Muscle of back (tissue), 13 donors: ENCODE data around the gene TMEM143. TPM values are rescaled to one million over a fixed set of nuclear protein-coding genes. Genes with fewer than 3 reads are reported as not detected.
A peak's percentile ranks its signal among the peaks of the same experiment; 100 is the strongest.

Experiments used
- DNase-seq, 3 donors: peaks; one replicate each; pipeline versions ENCODE4 v3.0.0 to v3.0.0-alpha.2; 2013
- long read RNA-seq, 9 donors: transcript quantifications; one replicate each; lab custom pipeline, GENCODE V29; 2026
- polyA plus RNA-seq, 10 donors: library from polyadenylated mRNA; unstranded; fragments of 120-200 nt; gene quantifications; one replicate each; pipeline ENCODE4 v1.2.1, GENCODE V29; 2013; ENCODE audit not compliant: insufficient read length in 10 of 10

TMEM143 gene
- polyA plus RNA-seq: 10 to 100 TPM in 9 of 10 donors, 1 to 10 TPM in 1; 8.3 to 18.0 (median 14.3) TPM
- long read RNA-seq, donor 1, partial matches to known transcripts: 0 of 2 reads
- long read RNA-seq, donor 1, other reads (novel, unspliced or antisense): 0 of 2 reads
- long read RNA-seq, donor 2: 0 reads
- long read RNA-seq, donor 3: 0 reads
- long read RNA-seq, donor 4, partial matches to known transcripts: 0 of 1 reads
- long read RNA-seq, donor 4, other reads (novel, unspliced or antisense): 0 of 1 reads
- long read RNA-seq, donor 5, partial matches to known transcripts: 0 of 4 reads
- long read RNA-seq, donor 5, other reads (novel, unspliced or antisense): 0 of 4 reads
- long read RNA-seq, donor 6, partial matches to known transcripts: 0 of 5 reads
- long read RNA-seq, donor 6, other reads (novel, unspliced or antisense): 0 of 5 reads
- long read RNA-seq, donor 7, partial matches to known transcripts: 0 of 1 reads
- long read RNA-seq, donor 7, other reads (novel, unspliced or antisense): 0 of 1 reads
- long read RNA-seq, donor 8: 0 reads
- long read RNA-seq, donor 9: 0 reads

GRCh38 chr19:48363810-48364597, at the start of gene TMEM143, which contains the start of gene SYNGR4:
TSS of gene TMEM143 (minus strand) at chr19:48363940. CDS start at chr19:48363920, 20 bp downstream.
TSS of gene SYNGR4 (plus strand) at chr19:48364367. CDS start at chr19:48365843, 1,476 bp downstream.
- peak; percentile 100 for DNase-seq

- DNase-seq: no peak
Measured at GRCh38 chr19:48405850-48406249, 42.1 kb upstream of the TMEM143 start.

- no peak for DNase-seq
Measured at GRCh38 chr19:48405010-48405659, 41.4 kb upstream of the TMEM143 start.

- peak in 2 of 3 donors; percentile 50 to 73 for DNase-seq
Measured at GRCh38 chr19:48403606-48404005, 39.9 kb upstream of the TMEM143 start.

- DNase-seq: no peak
Measured at GRCh38 chr19:48401287-48401686, 37.5 kb upstream of the TMEM143 start.

GRCh38 chr19:48400018-48400742, 36.4 kb upstream of the TMEM143 start:
- peak in 2 of 3 donors; percentile 38 to 74 for DNase-seq

- DNase-seq: peak; percentile 75 to 90 (median 84)
Measured at GRCh38 chr19:48398375-48399235, 34.9 kb upstream of the TMEM143 start.

- DNase-seq: peak in 1 of 3 donors; percentile 64
Measured at GRCh38 chr19:48398102-48398374, 34.3 kb upstream of the TMEM143 start.

- peak in 1 of 3 donors; percentile 47 for DNase-seq
Measured at GRCh38 chr19:48397263-48398101, 33.7 kb upstream of the TMEM143 start.

- no peak for DNase-seq
Measured at GRCh38 chr19:48396824-48397176, 33.1 kb upstream of the TMEM143 start.

GRCh38 chr19:48396016-48396823, 32.5 kb upstream of the TMEM143 start:
- DNase-seq: no peak

GRCh38 chr19:48395499-48395898, 31.8 kb upstream of the TMEM143 start:
- DNase-seq: no peak

GRCh38 chr19:48395170-48395455, 31.4 kb upstream of the TMEM143 start:
- DNase-seq: no peak

GRCh38 chr19:48394331-48395169, 30.8 kb upstream of the TMEM143 start:
- DNase-seq: no peak

- peak in 1 of 3 donors; percentile 67 for DNase-seq
Measured at GRCh38 chr19:48393559-48394330, 30.0 kb upstream of the TMEM143 start, which contains the start of gene GRIN2D. TSS of gene GRIN2D (plus strand) at chr19:48393668. CDS start at chr19:48398393, 4,725 bp downstream.

GRCh38 chr19:48392860-48393558, 29.3 kb upstream of the TMEM143 start:
- DNase-seq: no peak
